NCI-H82 treated with DMSO at 0.1 percent for 48 hours (cell line): ENCODE data around the gene RBM38.
"Not testable (repeated sequence)": the region's sequence is repeated elsewhere in the genome, so short reads cannot be mapped to it uniquely, and the experiment has no call there.

ENCODE experiments used
- DNase-seq: peaks from one replicate; lab custom pipeline; 2025; ENCODE audit not compliant: unreplicated experiment; lab: John Stamatoyannopoulos, UW

RBM38 gene

GRCh38 chr20:57416296-57417022 lies 25.3 kb downstream of the RBM38 start:
- no peak for DNase-seq

- no peak for DNase-seq
Observed at GRCh38 chr20:57417051-57417689, 26.0 kb downstream of the RBM38 start.

- DNase-seq, result no peak
Observed at GRCh38 chr20:57417830-57418780, 26.9 kb downstream of the RBM38 start.

GRCh38 chr20:57419479-57419878 lies 28.3 kb downstream of the RBM38 start:
- DNase-seq, result not testable (repeated sequence)

GRCh38 chr20:57420571-57421252 lies 29.5 kb downstream of the RBM38 start:
- DNase-seq, result no peak

- no peak for DNase-seq
Observed at GRCh38 chr20:57421253-57422220, 30.3 kb downstream of the RBM38 start.

GRCh38 chr20:57422254-57422653 lies 31.1 kb downstream of the RBM38 start:
- no peak for DNase-seq

- no peak for DNase-seq
Observed at GRCh38 chr20:57425150-57426013, 34.2 kb downstream of the RBM38 start.

GRCh38 chr20:57426271-57426689 lies 35.1 kb downstream of the RBM38 start:
- DNase-seq, result no peak

- DNase-seq, result no peak
Observed at GRCh38 chr20:57426831-57427230, 35.6 kb downstream of the RBM38 start.

- DNase-seq, result no peak
Observed at GRCh38 chr20:57428324-57429158, 37.3 kb downstream of the RBM38 start.

- no peak for DNase-seq
Observed at GRCh38 chr20:57429159-57429496, 37.9 kb downstream of the RBM38 start.

GRCh38 chr20:57429580-57430200 lies 38.5 kb downstream of the RBM38 start:
- no peak for DNase-seq

GRCh38 chr20:57430201-57430596 lies 39.0 kb downstream of the RBM38 start:
- not testable (repeated sequence) for DNase-seq

- DNase-seq, result no peak
Observed at GRCh38 chr20:57431539-57431835, 40.3 kb downstream of the RBM38 start.

- DNase-seq, result no peak
Observed at GRCh38 chr20:57432480-57432861, 41.3 kb downstream of the RBM38 start.

- no peak for DNase-seq
Observed at GRCh38 chr20:57432862-57433491, 41.8 kb downstream of the RBM38 start.
